ENCODE measurements around the gene LRRC39. TPM values are rescaled to one million over a fixed set of nuclear protein-coding genes. Genes with fewer than 3 reads are reported as not detected.

The LRRC39 gene
- total and polyA plus RNA-seq, 2 experiments from 2014 or later: 11.6 to 17.3 TPM

DNA sequence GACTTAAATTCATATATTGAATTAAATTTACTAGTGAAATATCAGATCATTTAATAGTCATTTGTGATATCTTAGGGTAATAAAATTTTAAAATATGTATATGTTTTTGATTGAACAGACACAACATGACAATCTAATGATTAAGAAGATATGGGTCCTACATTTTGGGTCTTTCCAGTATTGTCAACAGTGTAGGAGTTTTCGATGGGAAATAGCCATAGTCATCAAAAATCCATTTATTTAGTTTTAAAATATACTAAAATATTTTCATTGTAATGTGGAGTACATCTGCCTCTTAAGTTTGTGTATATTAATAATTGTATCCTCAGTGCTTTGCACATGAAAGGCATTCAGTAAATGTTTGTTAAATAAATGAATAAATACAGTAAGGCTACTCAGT, 31.1 kb downstream of the LRRC39 start:
- TF ChIP-seq, protein P1, sequence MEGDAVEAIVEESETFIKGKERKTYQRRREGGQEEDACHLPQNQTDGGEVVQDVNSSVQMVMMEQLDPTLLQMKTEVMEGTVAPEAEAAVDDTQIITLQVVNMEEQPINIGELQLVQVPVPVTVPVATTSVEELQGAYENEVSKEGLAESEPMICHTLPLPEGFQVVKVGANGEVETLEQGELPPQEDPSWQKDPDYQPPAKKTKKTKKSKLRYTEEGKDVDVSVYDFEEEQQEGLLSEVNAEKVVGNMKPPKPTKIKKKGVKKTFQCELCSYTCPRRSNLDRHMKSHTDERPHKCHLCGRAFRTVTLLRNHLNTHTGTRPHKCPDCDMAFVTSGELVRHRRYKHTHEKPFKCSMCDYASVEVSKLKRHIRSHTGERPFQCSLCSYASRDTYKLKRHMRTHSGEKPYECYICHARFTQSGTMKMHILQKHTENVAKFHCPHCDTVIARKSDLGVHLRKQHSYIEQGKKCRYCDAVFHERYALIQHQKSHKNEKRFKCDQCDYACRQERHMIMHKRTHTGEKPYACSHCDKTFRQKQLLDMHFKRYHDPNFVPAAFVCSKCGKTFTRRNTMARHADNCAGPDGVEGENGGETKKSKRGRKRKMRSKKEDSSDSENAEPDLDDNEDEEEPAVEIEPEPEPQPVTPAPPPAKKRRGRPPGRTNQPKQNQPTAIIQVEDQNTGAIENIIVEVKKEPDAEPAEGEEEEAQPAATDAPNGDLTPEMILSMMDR (IDR thresholded peaks at IDR 0.05; ENCODE audit: low read depth, low read length): no peak
- H3K4me3 ChIP-seq: no peak overlapping the region
- H3K36me3 ChIP-seq: peaks cover 41% of the 10 kb centered on the region
- no peaks in the 10 kb centered on the region for H3K27me3 ChIP-seq
- H3K4me1 ChIP-seq (ENCODE audit: low read depth): peaks cover 7% of the 10 kb centered on the region
- no peak for DNase-seq (ENCODE audit: low read depth in 1 of 2, low spot score in 1 of 2)
- H3K9me3 ChIP-seq (ENCODE audit: low read depth): no peaks in the 10 kb centered on the region
- no peak overlapping the region for H3K27ac ChIP-seq

DNA sequence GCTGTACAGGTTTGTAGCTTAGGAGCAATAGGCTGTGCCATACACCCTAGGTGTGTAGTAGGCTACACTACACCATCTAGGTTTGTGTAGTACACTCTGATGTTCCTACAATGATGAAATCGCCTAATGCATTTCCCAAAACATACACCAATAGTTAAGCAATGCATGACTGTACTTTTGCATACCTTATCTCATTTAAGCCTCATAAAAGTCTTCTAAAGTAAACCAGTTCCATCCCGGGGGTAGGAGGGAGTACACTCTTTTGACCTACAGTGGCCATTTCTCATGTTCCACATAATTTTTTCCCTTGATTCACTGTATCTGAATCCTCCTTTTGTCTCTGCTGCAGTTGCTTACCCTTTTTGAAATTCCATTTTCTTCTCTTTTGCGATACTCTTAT, 32.9 kb downstream of the LRRC39 start:
- Histone ChIP-seq H3K4me1 (ENCODE audit: low read depth) (peaks cover 7% of the 10 kb centered on the region), H3K9me3 (ENCODE audit: low read depth) (no peaks in the 10 kb centered on the region), H3K36me3 (peaks cover 53% of the 10 kb centered on the region), H3K4me3 (no peak overlapping the region), H3K27me3 (no peaks in the 10 kb centered on the region), H3K27ac (no peak overlapping the region)
- TF ChIP-seq, protein P1 (IDR thresholded peaks at IDR 0.05; ENCODE audit: low read depth, low read length): no peak
- DNase-seq (ENCODE audit: low read depth in 1 of 2, low spot score in 1 of 2): no peak

DNA sequence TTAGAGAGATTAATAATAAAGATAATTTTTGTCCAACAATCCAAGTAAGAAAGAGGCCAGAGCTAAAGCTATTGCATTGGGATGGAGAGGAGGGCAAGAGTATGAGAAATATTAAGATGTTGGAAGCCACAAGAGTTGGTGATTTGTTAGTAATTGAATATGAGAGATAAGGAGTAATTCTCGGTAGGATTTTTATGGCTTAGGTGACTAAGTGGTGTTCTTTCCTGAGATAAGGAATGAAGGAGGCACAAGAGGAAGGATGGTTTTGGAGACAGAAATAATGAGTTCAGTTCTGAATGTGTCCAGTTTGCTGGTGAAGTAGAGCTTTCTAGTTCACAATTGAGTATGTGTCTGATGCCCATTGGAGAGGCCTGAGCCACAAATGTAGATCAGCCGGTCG, 35.7 kb downstream of the LRRC39 start:
- Histone ChIP-seq H3K4me3 (no peak overlapping the region), H3K27ac (no peak overlapping the region), H3K27me3 (no peaks in the 10 kb centered on the region), H3K36me3 (peaks cover 71% of the 10 kb centered on the region), H3K9me3 (ENCODE audit: low read depth) (no peaks in the 10 kb centered on the region), H3K4me1 (ENCODE audit: low read depth) (peaks cover 7% of the 10 kb centered on the region)
- no peak for DNase-seq (ENCODE audit: low read depth in 1 of 2, low spot score in 1 of 2)
- TF ChIP-seq, protein P1 (IDR thresholded peaks at IDR 0.05; ENCODE audit: low read depth, low read length): no peak

DNA sequence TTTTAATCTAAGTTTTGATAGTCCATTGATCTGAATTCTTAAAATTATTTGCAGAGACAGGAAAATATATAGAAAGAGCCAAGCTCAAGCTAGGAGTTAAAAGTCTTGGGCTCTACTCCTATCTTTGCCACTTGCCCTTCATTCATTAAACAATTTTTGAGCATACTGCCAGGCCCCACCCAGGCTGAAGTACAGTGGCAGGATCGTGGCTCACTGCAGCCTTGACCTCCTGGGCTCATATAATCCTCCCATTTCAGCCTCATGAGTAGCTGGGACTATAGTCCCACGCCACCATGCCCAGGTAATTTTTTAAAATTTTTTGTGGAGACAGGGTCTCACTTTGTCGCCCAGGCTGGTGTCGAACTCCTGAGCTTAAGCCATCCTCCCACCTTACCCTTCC, 36.9 kb downstream of the LRRC39 start:
- no peak for DNase-seq (ENCODE audit: low read depth in 1 of 2, low spot score in 1 of 2)
- TF ChIP-seq, protein P1 (IDR thresholded peaks at IDR 0.05; ENCODE audit: low read depth, low read length): no peak
- peaks cover 7% of the 10 kb centered on the region for H3K4me1 ChIP-seq (ENCODE audit: low read depth)
- H3K27me3 ChIP-seq: no peaks in the 10 kb centered on the region
- no peaks in the 10 kb centered on the region for H3K9me3 ChIP-seq (ENCODE audit: low read depth)
- H3K36me3 ChIP-seq: peaks cover 74% of the 10 kb centered on the region
- no peak overlapping the region for H3K27ac ChIP-seq
- no peak overlapping the region for H3K4me3 ChIP-seq

DNA sequence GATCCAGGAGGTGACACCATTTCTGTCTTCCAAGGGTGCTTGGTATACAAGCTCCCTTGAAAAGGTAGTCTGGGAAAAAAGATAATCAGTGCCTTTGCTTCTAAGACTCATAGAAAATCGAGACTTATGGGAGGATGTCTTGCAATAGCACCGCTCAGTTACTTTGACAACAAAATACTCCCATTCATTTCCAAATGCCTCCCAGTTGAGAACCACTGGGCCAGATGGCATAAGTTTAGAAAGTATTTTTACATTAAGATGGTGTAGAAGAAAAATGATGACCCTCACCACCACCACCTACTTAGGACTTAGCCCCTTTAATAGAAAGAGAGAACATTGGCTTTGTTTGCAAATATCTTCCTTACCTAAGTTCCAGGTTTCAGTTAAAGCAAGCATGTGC, 40.5 kb downstream of the LRRC39 start:
- TF ChIP-seq, protein P1 (IDR thresholded peaks at IDR 0.05; ENCODE audit: low read depth, low read length): no peak
- Histone ChIP-seq H3K9me3 (ENCODE audit: low read depth) (no peaks in the 10 kb centered on the region), H3K27ac (no peak overlapping the region), H3K4me1 (ENCODE audit: low read depth) (peaks cover 14% of the 10 kb centered on the region), H3K27me3 (no peaks in the 10 kb centered on the region), H3K4me3 (no peak overlapping the region), H3K36me3 (peaks cover 50% of the 10 kb centered on the region)
- no peak for DNase-seq (ENCODE audit: low read depth in 1 of 2, low spot score in 1 of 2)

DNA sequence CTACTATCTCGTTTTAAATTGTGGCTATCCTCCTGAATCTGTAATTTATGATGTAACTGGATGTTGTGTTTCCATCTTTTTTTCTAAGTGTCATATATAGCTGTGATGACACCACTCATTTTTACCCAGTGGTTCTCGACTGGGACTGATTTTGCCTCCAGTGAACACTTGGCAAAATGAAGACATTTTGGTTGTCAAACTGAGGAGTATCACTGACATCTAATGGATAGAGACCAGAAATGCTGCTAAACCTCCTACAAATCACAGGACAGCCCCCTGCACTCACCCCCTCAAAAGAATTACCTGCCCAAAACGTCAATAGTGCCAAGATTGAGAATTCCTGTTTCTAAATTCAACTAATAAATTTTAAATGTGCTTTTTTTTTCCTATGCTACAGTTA, 43.2 kb downstream of the LRRC39 start:
- TF ChIP-seq, protein P1 (IDR thresholded peaks at IDR 0.05; ENCODE audit: low read depth, low read length): no peak
- peaks cover 32% of the 10 kb centered on the region for H3K36me3 ChIP-seq
- H3K9me3 ChIP-seq (ENCODE audit: low read depth): no peaks in the 10 kb centered on the region

More for the DNA sequence above, 43.2 kb downstream of the LRRC39 start:
- H3K27me3 ChIP-seq: no peaks in the 10 kb centered on the region
- no peak overlapping the region for H3K27ac ChIP-seq
- H3K4me3 ChIP-seq: no peak overlapping the region
- peaks cover 8% of the 10 kb centered on the region for H3K4me1 ChIP-seq (ENCODE audit: low read depth)
- DNase-seq (ENCODE audit: low read depth in 1 of 2, low spot score in 1 of 2): peak in 1 of 2 donors; percentile 4
